Hypothalamus (tissue), 51 donors: ENCODE results near the gene ICA1.
"Not testable (repeated sequence)": the region's sequence is repeated elsewhere in the genome, so short reads cannot be mapped to it uniquely, and the experiment has no call there.

ENCODE experiments used
- DNase-seq, 51 donors: peaks; one replicate each; lab custom pipeline; 2025; lab: John Stamatoyannopoulos, UW

ICA1 gene

DNA sequence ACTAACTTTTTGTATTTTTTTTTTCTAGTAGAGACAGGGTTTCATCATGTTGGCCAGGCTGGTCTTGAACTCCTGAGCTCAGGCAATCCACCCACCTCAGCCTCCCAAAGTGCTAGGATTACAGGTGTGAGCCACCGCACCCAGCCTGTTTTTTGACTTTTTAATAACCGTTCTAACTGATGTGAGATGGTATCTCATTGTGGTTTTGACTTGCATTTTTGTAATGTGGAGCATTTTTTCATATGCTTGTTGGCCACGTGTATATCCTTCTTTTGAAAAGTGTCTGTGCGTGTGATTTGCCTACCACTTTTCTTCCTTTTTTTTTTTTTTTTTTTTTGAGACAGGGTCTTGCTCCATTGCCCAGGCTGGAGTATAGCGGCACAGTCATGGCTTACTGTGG, 198.7 kb downstream of the ICA1 start:
- DNase-seq = not testable (repeated sequence)
